Transverse colon (tissue), 4 donors: ENCODE measurements around the gene PDCD1.

Source experiments
- CTCF ChIP-seq, 5 experiments: fragments of 200-600 bp in 3 of 5; fragments of 450-650 bp in 2 of 5; sonication (generic) in 3 of 5; IDR thresholded peaks; 1 replicate in 2 of 5; 2 replicates in 3 of 5; pipeline ENCODE4 v1.5.1; 2016 to 2017; ENCODE audit warnings: antibody characterized with exemption in 5 of 5, inconsistent platforms in 3 of 5, mild to moderate bottlenecking in 2 of 5, moderate library complexity in 1 of 5
- POLR2A ChIP-seq: fragments of 450-650 bp; IDR thresholded peaks from one replicate; pipeline ENCODE4 v1.6.1; 2016; ENCODE audit warnings: antibody characterized with exemption, mild to moderate bottlenecking, moderate library complexity
- POLR2AphosphoS5 ChIP-seq, 3 donors: sonication (generic); formaldehyde crosslinking; IDR thresholded peaks; one replicate each; pipeline ENCODE4 v1.6.1; 2016; ENCODE audit warnings: antibody characterized with exemption in 3 of 3

- no peak for TF ChIP-seq POLR2AphosphoS5 (IDR thresholded peaks at IDR 0.05)
- no peak for TF ChIP-seq CTCF (IDR thresholded peaks at IDR 0.05)
- no peak for TF ChIP-seq POLR2A
Measured at GRCh38 chr2:241870611-241871537, 12.2 kb upstream of the PDCD1 start.
